Endothelial cell of coronary artery (primary cell): ENCODE measurements around the gene TMEM120B. TPM values are rescaled to one million over a fixed set of nuclear protein-coding genes. Genes with fewer than 3 reads are reported as not detected.

Experiments
- total RNA-seq: library from RNA; depleted of rRNA; stranded (reverse); fragments of >200 nt; gene quantifications from 2 replicates; pipeline ENCODE4 v1.2.3, GENCODE V29; 2014

The TMEM120B gene
- 5.9 and 9.0 TPM in 2 replicates for total RNA-seq

GRCh38 chr12:121712461-121713256 is at the start of gene TMEM120B:
Gene TMEM120B, plus strand, starts transcription at chr12:121712752. Its CDS starts 144 bp downstream, at chr12:121712896.

GRCh38 chr12:121669521-121669900 is 43.0 kb upstream of the TMEM120B start, which contains the start of gene MORN3:
Gene MORN3, minus strand, starts transcription at chr12:121669654. Its CDS starts 171 bp downstream, at chr12:121669483.

GRCh38 chr12:121793440-121793837 is 80.9 kb downstream of the TMEM120B start, which contains the start of gene RHOF:
Gene RHOF, minus strand, starts transcription at chr12:121793688. Its CDS starts 55 bp downstream, at chr12:121793633.

GRCh38 chr12:121803861-121804416 is 91.4 kb downstream of the TMEM120B start, which contains the start of gene SETD1B:
Gene SETD1B, plus strand, starts transcription at chr12:121804009. Its CDS starts 729 bp downstream, at chr12:121804738.

Other genes starting within 250 kb of the TMEM120B start
- 19.4 and 22.1 TPM in 2 replicates for gene KDM2B, start 131.7 kb upstream of the TMEM120B start, total RNA-seq
- gene ORAI1, start 86.2 kb upstream of the TMEM120B start, total RNA-seq, result 13.8 and 14.2 TPM in 2 replicates
- gene MORN3, start 43.1 kb upstream of the TMEM120B start, total RNA-seq, result 0.28 and 1.1 TPM in 2 replicates
- 6.0 and 6.6 TPM in 2 replicates for gene RHOF, start 80.9 kb downstream of the TMEM120B start, total RNA-seq
- 1.9 and 2.7 TPM in 2 replicates for gene SETD1B, start 91.3 kb downstream of the TMEM120B start, total RNA-seq
- not detected in 2 replicates for gene HPD, start 146.1 kb downstream of the TMEM120B start, total RNA-seq
- gene PSMD9, start 176.0 kb downstream of the TMEM120B start, total RNA-seq, result 126 and 137 TPM in 2 replicates
- 1.1 and 2.7 TPM in 2 replicates for gene CFAP251, start 205.8 kb downstream of the TMEM120B start, total RNA-seq